Measurements from ENCODE around the gene KIF24.

Gene KIF24

DNA sequence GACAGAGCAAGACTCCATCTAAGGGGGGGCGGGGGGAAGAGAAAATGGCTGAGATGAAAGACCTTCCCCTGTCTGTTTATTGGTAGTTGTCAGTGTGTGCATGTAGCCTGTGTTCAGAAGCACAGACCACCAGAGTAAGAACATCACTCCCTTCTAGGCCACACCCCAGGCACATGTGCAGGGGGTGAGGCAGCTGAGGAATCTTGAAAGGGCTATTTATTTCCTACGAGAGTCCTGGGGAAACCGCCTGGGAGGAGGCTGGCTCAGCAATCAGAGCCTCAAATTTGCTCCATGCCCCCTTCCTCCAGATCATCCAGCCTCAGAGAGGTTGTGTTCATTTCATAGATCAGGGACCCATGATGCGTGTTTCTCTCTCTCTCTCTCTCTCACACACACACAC is 40.6 kb upstream of the KIF24 start:
- TF ChIP-seq TAF1 (IDR thresholded peaks at IDR 0.05; ENCODE audit: borderline replicate concordance, insufficient read depth, low read length), result no peak

DNA sequence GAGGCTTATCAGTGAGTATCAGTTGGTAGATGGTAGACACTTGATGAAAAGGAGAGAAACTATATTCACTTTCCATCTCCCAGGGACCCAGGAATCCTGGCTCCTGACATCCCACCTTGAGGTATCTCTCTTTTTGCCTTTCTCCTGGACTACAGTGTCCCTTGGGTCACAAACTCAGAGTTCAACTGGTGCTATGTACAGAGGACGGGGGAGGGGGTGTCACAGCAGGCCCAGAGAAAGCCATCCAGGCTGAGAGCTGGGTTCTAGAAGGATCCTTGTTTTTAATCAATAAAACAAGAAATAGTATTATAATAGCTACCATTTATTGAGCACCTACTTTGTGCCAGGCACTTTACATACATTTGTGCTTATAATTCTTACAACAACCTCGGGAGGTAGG is 37.3 kb upstream of the KIF24 start:
- TF ChIP-seq TAF1 (IDR thresholded peaks at IDR 0.05; ENCODE audit: borderline replicate concordance, insufficient read depth, low read length), result no peak
- TF ChIP-seq, protein P1, sequence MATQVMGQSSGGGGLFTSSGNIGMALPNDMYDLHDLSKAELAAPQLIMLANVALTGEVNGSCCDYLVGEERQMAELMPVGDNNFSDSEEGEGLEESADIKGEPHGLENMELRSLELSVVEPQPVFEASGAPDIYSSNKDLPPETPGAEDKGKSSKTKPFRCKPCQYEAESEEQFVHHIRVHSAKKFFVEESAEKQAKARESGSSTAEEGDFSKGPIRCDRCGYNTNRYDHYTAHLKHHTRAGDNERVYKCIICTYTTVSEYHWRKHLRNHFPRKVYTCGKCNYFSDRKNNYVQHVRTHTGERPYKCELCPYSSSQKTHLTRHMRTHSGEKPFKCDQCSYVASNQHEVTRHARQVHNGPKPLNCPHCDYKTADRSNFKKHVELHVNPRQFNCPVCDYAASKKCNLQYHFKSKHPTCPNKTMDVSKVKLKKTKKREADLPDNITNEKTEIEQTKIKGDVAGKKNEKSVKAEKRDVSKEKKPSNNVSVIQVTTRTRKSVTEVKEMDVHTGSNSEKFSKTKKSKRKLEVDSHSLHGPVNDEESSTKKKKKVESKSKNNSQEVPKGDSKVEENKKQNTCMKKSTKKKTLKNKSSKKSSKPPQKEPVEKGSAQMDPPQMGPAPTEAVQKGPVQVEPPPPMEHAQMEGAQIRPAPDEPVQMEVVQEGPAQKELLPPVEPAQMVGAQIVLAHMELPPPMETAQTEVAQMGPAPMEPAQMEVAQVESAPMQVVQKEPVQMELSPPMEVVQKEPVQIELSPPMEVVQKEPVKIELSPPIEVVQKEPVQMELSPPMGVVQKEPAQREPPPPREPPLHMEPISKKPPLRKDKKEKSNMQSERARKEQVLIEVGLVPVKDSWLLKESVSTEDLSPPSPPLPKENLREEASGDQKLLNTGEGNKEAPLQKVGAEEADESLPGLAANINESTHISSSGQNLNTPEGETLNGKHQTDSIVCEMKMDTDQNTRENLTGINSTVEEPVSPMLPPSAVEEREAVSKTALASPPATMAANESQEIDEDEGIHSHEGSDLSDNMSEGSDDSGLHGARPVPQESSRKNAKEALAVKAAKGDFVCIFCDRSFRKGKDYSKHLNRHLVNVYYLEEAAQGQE (IDR thresholded peaks at IDR 0.05; ENCODE audit: insufficient read depth in 1 of 2, low read depth in 2 of 2, low read length in 2 of 2), result no peak
- no peak for TF ChIP-seq FOXP2 (optimal IDR thresholded peaks at IDR 0.05; ENCODE audit: borderline replicate concordance, extremely low read depth, extremely low read length, insufficient read depth)
- no peak for TF ChIP-seq SIN3A (IDR thresholded peaks at IDR 0.05; ENCODE audit: borderline replicate concordance, insufficient read depth, low read length)
- no peak for TF ChIP-seq POLR2AphosphoS5 (IDR thresholded peaks at IDR 0.05; ENCODE audit: low read depth, low read length)

DNA sequence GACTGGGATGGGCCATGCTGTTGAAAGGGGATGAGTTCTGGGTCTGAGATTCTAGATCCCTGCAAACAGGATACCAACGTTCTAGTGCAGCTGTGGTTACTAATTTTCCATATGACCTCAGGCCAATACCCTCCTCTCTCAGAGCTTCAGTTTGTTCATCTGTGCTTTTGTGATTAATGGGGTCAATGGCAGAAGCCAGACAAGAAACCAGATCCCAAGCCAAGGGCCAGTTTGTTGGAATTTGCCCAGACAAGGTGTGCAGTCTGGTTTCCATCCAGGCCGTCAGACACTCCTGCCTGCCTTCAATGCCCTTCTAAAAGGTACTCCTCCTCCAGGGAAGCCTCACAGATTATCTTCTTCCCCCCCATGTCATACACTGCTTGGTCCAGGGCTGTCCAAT is 36.2 kb upstream of the KIF24 start:
- TF ChIP-seq POLR2AphosphoS5 (IDR thresholded peaks at IDR 0.05; ENCODE audit: low read depth, low read length) (no peak), TAF1 (IDR thresholded peaks at IDR 0.05; ENCODE audit: borderline replicate concordance, insufficient read depth, low read length) (no peak), FOXP2 (optimal IDR thresholded peaks at IDR 0.05; ENCODE audit: borderline replicate concordance, extremely low read depth, extremely low read length, insufficient read depth) (no peak), SIN3A (IDR thresholded peaks at IDR 0.05; ENCODE audit: borderline replicate concordance, insufficient read depth, low read length) (no peak)
- TF ChIP-seq, protein P1 (IDR thresholded peaks at IDR 0.05; ENCODE audit: insufficient read depth in 1 of 2, low read depth in 2 of 2, low read length in 2 of 2), result no peak

DNA sequence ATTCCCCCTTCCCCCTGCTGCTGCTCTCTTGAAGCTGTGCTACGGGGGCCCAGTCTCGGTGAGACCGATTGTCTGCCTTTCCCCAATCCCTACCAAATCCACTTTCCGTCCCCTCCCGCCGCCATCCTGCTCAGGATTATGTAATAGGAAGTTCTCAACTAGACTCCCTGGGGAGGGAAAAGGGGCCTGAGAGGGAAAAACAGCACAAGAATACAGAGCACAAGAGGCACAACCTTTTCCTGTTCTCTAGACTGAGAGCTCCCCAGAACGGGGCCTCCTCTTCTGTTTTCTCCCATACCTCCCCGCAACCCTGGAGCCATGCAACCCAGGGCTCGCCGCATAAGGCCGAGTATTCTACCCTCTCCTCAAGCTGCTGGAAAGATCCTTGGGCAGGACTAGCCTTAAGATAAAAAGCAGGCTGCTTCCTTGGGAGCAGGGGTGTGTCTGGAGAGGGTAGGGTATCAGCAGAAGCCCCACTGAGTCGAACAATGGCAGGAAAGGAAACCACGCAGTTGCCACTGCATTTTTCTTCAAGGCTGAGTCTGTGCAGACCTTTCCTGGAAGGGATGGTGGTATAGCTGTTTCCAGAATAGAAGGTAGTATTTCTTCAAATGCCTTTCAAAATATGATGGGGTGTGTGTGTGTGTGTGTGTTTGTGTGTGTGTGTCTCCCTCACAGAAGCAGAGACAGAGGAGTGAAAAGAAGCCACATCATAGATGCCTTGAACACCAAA is 34.7 kb upstream of the KIF24 start:
- TF ChIP-seq, protein P1 (IDR thresholded peaks at IDR 0.05; ENCODE audit: insufficient read depth in 1 of 2, low read depth in 2 of 2, low read length in 2 of 2), result no peak
- TF ChIP-seq FOXP2 (optimal IDR thresholded peaks at IDR 0.05; ENCODE audit: borderline replicate concordance, extremely low read depth, extremely low read length, insufficient read depth), result no peak
- TF ChIP-seq SIN3A (IDR thresholded peaks at IDR 0.05; ENCODE audit: borderline replicate concordance, insufficient read depth, low read length), result no peak
- no peak for TF ChIP-seq TAF1 (IDR thresholded peaks at IDR 0.05; ENCODE audit: borderline replicate concordance, insufficient read depth, low read length)
- TF ChIP-seq POLR2AphosphoS5 (IDR thresholded peaks at IDR 0.05; ENCODE audit: low read depth, low read length), result no peak

DNA sequence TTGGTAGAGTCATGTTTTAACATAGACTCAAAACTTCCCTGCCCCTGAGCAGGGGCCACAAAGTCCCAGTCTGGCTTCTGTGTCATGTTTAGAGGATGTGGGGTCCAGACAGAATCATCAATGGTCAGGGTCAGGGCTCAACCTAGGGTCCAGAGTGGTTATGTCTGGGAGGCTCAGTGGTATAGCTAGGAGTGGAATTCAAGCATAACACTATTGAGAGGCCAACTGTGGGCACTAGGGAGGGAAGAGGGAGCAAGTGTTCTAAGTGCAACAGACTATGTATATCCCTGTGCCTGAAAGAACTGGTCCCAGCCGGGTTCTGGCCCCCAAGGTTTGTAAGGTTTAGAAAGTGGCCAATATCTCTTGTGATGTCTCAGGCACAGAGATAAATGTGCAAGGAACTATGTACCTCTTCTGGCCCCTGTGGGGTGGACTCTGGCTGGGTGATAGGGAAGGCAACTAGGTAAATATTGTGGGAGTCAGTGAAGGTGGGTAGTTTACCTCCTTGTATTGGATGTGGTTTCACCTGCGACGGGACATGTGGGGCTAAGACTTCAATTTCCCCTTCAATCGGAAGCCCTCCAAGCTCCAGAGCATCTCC is 33.6 kb upstream of the KIF24 start:
- TF ChIP-seq TAF1 (IDR thresholded peaks at IDR 0.05; ENCODE audit: borderline replicate concordance, insufficient read depth, low read length), result no peak
- TF ChIP-seq SIN3A (IDR thresholded peaks at IDR 0.05; ENCODE audit: borderline replicate concordance, insufficient read depth, low read length), result no peak
- TF ChIP-seq POLR2AphosphoS5 (IDR thresholded peaks at IDR 0.05; ENCODE audit: low read depth, low read length), result no peak
- TF ChIP-seq, protein P1 (IDR thresholded peaks at IDR 0.05; ENCODE audit: insufficient read depth in 1 of 2, low read depth in 2 of 2, low read length in 2 of 2), result no peak

Data from PFSK-1 (cell line).